MG63 (cell line): ENCODE data around the gene CLASP1. TPM values are rescaled to one million over a fixed set of nuclear protein-coding genes. Genes with fewer than 3 reads are reported as not detected.
"Not testable (repeated sequence)": the region's sequence is repeated elsewhere in the genome, so short reads cannot be mapped to it uniquely, and the experiment has no call there.

ENCODE experiments used
- DNase-seq: peaks from one replicate; pipeline ENCODE4 v3.0.0-alpha.2; 2020
- H3K27me3 ChIP-seq: fragments of 250-450 bp; sonication (Bioruptor Pico); 2 replicates; pipeline ENCODE4 v1.5.1; 2020; ENCODE audit warnings: mild to moderate bottlenecking, moderate library complexity
- H3K36me3 ChIP-seq: fragments of 250-450 bp; sonication (Bioruptor Pico); 2 replicates; pipeline ENCODE4 v1.5.1; 2020; ENCODE audit warnings: mild to moderate bottlenecking, moderate library complexity
- H3K4me3 ChIP-seq: fragments of 250-450 bp; sonication (Bioruptor Pico); 2 replicates; pipeline ENCODE4 v1.5.1; 2020; ENCODE audit warnings: mild to moderate bottlenecking, moderate library complexity
- H3K9me3 ChIP-seq: fragments of 250-450 bp; sonication (Bioruptor Pico); 2 replicates; pipeline ENCODE4 v1.5.1; 2020; ENCODE audit warnings: mild to moderate bottlenecking, moderate library complexity
- total RNA-seq: library from RNA; depleted of rRNA; stranded (reverse); fragments of >200 nt; shearing (Covaris generic); gene quantifications from 2 replicates; pipeline ENCODE4 v1.2.3, GENCODE V29; 2014; ENCODE audit warnings: low replicate concordance

CLASP1 gene
- total RNA-seq, 1 experiment from 2014 or later: 20.8 TPM

DNA sequence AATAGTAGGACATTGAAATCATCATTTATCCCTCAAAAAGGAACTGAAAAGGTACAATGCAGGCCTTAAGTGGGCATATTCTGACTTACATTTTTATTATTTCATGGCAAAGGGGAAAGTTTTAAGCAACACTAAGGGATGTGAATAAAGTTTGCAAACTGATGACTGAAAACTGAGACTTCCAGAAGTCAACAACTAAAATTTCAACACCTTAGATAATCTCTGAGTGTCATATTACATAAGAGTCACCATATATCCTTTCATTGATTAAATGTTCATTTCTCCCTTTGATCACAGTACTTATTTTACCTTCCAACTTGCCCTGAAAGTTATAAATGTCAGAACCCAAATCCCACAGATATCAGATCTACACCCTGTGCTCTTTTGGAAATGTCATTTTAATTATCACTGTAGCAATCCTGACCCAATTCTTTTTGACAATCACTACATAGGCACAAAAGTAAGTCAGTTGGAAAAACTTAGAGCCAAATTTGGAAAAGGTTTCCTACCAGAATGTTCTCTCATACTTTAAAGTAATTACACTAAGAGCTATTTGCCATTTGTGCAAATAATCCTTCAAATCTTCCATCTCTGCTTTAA lies 163.0 kb downstream of the CLASP1 start:
- Histone ChIP-seq H3K4me3 (no peak overlapping the region), H3K27me3 (no peaks in the 10 kb centered on the region), H3K9me3 (no peaks in the 10 kb centered on the region), H3K36me3 (no peaks in the 10 kb centered on the region; the same call in 1 of the 2 replicates)
- DNase-seq: no peak

DNA sequence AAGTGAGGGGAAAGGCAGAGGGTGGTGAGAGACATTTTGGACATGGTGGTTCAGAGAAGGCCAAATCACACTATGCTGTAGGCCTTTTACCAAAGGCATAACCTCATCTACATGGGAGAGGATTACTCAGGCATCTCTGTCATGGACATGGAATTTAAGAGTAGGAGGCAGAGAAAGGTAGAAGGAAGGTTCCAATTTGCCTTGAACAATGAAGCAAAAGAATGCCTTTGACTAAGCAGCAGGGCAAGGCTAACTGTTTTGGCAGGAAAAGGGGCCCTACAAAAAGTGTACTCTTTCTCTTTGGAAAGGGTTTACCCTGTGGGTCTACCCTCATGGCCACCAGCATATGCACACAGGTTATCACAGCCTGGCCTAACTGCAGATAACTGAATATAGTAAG lies 164.2 kb downstream of the CLASP1 start:
- DNase-seq: peak; percentile 51
- no peaks in the 10 kb centered on the region for H3K9me3 ChIP-seq
- no peak overlapping the region for H3K4me3 ChIP-seq
- H3K36me3 ChIP-seq: no peaks in the 10 kb centered on the region; the same call in 1 of the 2 replicates
- H3K27me3 ChIP-seq: no peaks in the 10 kb centered on the region

DNA sequence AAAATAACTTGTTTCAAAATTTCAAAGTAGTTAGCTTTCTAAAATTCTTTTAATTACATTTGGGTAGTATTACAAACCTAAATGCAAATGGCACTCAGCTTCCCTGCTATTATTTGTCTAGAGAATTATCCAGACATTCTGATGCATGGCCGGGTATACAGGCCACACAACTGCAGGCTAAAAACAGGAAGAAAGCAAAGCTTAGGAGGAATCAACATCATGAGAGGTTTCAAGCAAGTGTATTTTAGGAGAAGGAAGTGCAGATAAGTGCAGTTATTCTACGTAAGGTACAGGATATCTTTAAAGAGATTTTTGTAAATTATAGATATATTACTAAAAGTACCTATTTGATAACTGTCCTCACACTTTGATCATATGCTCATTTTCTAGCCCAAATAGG lies 165.4 kb downstream of the CLASP1 start:
- DNase-seq: no peak
- H3K36me3 ChIP-seq: no peaks in the 10 kb centered on the region; the same call in 1 of the 2 replicates
- no peak overlapping the region for H3K4me3 ChIP-seq
- no peaks in the 10 kb centered on the region for H3K9me3 ChIP-seq
- no peaks in the 10 kb centered on the region for H3K27me3 ChIP-seq

DNA sequence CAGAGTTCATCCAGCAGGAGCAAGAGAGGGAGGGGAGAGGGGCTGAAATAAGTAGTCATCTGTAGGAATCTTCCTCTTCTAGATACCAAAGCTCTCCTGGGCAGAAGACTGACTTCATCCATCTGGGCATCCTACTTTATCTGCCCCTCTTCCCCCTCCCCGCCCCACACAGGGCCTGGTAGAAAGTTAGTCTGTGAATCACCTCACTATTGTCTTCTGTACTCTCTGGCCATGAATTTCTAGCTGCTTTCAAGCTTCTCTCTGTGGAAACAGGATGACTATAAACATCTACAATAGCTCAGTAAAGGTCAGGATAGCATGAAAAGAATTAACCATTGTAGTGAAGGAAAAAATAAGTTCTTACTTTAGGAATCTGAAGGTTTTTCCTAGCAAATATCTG lies 166.2 kb downstream of the CLASP1 start:
- no peak overlapping the region for H3K4me3 ChIP-seq
- DNase-seq: peak; percentile 36
- H3K36me3 ChIP-seq: no peaks in the 10 kb centered on the region; the same call in 1 of the 2 replicates
- H3K27me3 ChIP-seq: no peaks in the 10 kb centered on the region
- H3K9me3 ChIP-seq: no peaks in the 10 kb centered on the region

DNA sequence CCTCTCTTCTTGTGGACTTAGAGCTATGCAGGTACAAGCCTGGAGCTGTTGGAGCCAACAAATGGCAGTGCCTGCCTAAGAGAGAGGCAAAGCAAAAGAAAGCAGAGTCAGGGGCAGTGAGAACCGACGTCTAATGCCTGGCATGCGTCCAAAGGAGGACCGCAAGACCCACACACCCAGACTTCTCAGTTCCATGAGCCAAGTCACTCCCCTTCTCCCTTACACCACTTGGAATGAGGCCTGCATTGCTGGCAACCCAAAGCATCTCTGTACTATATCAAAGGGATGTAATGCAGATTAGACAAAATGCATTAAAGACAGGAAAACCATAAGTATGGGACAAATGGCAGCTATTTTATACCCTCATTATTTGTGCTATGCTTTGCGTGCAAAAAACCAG lies 168.4 kb downstream of the CLASP1 start:
- Histone ChIP-seq H3K4me3 (no peak overlapping the region), H3K36me3 (no peaks in the 10 kb centered on the region; the same call in 1 of the 2 replicates), H3K27me3 (no peaks in the 10 kb centered on the region), H3K9me3 (no peaks in the 10 kb centered on the region)
- peak; percentile 85 for DNase-seq

DNA sequence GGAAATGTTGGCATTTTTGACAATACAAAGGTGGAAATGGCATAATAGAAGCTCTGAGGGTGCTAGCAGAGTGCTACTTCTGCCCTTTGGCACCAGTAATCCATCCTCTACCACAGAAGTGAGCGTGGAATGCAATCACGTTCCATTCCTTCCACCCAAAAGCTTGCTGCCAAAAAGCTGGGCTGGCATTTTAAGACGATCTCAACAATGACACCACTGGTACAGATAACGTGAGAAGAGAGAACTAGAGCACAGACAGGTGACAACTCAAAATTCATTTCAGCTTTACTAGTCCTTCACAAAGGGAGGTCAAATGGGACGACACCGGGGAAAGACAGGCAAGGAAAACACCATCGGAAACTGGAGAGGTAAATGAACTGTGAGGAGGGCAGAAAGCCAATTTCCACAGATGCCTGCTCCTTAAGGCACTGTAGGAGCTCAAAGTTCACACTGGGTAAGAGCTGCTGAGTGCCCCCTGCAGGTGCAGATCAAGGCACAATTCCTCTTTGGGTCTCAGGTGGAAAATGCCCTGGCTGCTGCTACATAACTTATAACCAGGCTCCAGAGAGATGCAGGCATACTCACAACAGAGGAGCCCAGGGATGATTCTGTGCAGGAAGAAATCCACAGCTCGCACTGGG lies 169.3 kb downstream of the CLASP1 start:
- Histone ChIP-seq H3K36me3 (no peaks in the 10 kb centered on the region; the same call in 1 of the 2 replicates), H3K27me3 (no peaks in the 10 kb centered on the region), H3K4me3 (no peak overlapping the region), H3K9me3 (no peaks in the 10 kb centered on the region)
- DNase-seq: peak; percentile 70

DNA sequence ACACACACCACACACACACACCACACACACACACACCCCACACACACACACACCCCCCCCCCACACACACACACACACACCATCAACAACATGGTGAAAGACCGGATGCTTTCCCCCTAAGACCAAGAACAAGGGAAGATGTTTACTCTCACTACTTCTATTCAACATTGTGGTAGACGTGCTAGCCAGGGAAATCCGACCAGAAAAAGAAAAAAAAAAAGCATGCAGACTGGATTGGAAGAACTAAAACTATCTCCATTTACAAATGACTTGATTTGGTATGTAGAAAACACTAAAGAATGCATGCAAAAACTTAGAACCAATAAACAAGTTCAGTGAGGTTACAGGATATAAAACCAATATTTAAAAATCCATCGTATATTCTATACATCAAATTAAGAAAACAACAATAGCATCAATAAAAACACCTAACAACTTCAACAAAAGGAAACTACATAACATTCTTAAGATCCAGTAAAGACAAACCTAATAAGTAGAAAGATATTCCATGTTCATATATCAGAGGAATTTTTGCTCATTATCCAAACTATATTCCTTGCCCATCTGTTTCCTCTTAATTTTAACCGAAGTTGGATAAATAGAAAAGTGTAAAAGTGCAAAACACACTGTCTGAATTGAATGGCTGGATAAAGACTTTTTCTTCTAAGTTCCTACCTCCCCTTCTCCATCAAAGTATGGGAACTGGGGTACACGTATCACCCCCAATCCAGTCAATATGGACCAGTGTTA lies 170.1 kb downstream of the CLASP1 start:
- no peak for DNase-seq

DNA sequence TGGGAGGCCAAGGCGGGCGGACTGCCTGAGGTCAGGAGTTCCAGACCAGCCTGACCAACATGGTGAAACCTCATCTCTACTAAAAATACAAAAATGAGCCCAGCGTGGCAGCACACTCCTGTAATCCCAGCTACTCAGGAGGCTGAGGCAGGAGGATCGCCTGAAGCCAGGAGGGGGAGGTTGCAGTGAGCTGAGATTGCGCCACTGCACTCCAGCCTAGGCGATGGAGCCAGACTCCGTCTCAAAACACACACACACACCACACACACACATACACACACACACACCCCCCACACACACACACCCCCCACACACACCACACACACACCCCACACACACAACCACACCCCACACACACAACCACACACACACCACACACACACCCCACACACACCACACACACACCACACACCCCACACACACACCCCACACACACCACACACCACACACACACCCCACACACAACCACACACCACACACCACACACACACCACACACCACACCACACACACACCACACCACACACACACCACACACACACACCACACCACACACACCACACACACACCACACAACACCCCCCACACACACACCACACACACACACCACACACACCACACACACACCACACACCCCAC lies 170.8 kb downstream of the CLASP1 start:
- H3K27me3 ChIP-seq, DNase-seq, H3K4me3 ChIP-seq, H3K9me3 ChIP-seq, H3K36me3 ChIP-seq: not testable (repeated sequence)

More for the DNA sequence above, 170.1 kb downstream of the CLASP1 start:
- H3K9me3 ChIP-seq: no peaks in the 10 kb centered on the region
- no peaks in the 10 kb centered on the region for H3K27me3 ChIP-seq
- H3K4me3 ChIP-seq: no peak overlapping the region
- H3K36me3 ChIP-seq: no peaks in the 10 kb centered on the region; the same call in 1 of the 2 replicates

DNA sequence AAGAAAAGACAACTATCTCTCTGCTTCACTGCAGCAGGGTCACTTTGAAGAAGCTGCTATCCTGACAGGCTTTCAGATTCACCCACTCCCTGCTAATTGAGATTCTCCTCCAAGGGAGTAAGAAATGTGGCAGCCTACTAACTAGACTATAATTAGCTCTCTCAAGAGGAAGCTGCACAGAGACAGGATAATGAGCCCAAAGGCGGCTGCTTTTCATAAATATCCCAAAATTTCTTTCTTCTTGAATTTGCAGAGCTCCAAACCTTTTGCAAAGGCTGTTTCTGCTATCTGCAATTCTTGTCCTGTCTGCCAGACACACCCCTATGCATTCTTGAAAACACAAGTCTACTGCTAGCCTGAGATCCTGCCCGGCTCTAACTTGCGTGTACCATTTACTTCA lies 172.6 kb downstream of the CLASP1 start:
- Histone ChIP-seq H3K27me3 (no peaks in the 10 kb centered on the region), H3K9me3 (no peaks in the 10 kb centered on the region), H3K36me3 (peaks cover 4% of the 10 kb centered on the region; the same call in 1 of the 2 replicates), H3K4me3 (no peak overlapping the region)
- DNase-seq: no peak

DNA sequence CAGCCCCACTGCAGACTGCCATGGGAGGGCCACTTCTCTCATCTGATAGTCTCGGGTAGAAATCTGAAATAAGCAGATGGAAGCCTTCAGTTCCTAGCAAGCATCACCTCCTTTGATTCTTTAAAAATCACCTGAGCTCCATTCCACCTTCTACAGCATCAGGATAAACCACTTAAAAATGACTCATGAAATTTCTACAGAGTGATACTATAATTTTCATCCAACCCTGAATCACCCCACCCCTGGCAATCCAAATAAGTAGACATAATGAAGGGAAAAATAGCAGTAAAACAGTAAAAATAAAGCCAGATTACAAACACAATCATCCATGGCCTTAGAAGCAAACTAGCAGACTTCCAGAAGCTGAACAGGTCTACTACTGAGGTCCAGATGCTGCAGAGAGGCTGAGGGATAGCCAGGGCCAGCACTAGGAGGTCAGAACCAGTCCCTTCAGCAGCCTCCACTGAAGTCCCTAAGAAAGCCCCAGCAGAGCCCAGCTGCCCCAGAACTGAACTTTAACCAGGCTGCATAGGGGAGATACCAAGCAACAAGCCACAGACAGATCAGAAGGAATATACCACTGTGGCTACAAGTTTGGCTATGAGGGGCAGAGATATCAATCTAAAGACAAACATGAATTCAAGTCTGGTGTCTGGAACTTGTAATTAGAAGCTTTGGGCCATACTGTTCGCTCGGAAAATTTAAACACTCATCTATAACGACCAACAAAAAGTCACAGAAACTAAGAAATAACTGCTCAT lies 173.3 kb downstream of the CLASP1 start:
- DNase-seq: no peak
- H3K36me3 ChIP-seq: peaks cover 7% of the 10 kb centered on the region; the same call in 1 of the 2 replicates
- no peak overlapping the region for H3K4me3 ChIP-seq
- no peaks in the 10 kb centered on the region for H3K27me3 ChIP-seq
- no peaks in the 10 kb centered on the region for H3K9me3 ChIP-seq

DNA sequence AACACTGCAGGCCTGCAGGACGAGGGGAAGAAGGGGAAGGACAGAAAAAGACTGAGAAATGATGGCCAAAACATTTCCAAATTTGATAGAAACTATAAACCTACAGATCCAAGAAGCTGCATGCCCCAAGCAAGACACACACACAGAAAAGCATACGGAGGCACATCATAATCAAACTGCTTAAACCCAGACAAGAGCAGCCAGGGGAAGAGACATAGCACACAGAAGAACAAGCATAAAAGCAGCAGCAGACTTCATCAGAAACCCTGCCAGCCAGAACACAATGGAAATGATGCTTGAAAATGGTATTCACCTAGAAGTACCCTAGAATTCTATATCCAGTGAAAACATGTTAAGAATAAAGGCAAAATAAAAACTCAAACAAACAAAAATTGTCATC lies 175.8 kb downstream of the CLASP1 start:
- no peak for DNase-seq
- H3K4me3 ChIP-seq: no peak overlapping the region
- no peaks in the 10 kb centered on the region for H3K27me3 ChIP-seq
- H3K9me3 ChIP-seq: no peaks in the 10 kb centered on the region
- H3K36me3 ChIP-seq: peaks cover 26% of the 10 kb centered on the region

DNA sequence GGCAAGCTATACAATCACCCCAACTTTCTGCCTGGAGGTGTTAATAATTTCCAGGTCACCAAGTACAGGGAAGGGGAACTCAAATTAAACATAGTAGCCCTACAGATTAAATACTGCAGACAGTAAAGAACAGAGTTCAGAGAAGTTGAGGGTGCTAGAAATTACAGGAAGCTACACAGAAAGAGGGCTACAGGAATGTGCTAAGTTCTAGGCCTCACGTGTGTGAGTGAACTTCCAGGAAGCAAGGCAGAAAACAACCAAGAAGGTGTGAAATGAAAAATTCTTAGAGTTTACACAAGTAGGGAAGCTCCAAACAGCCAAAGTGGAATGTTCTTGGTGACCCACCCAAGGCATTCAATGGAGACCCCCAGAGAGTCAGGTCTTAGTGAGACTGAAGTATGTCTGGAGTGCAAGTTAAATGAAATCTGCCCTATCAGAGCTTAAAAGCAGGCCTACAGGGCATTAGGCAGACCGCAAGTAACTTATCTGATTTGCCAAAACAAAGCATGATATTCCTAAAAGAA lies 176.7 kb downstream of the CLASP1 start:
- Histone ChIP-seq H3K4me3 (no peak overlapping the region), H3K27me3 (no peaks in the 10 kb centered on the region), H3K36me3 (peaks cover 36% of the 10 kb centered on the region), H3K9me3 (no peaks in the 10 kb centered on the region)
- no peak for DNase-seq

DNA sequence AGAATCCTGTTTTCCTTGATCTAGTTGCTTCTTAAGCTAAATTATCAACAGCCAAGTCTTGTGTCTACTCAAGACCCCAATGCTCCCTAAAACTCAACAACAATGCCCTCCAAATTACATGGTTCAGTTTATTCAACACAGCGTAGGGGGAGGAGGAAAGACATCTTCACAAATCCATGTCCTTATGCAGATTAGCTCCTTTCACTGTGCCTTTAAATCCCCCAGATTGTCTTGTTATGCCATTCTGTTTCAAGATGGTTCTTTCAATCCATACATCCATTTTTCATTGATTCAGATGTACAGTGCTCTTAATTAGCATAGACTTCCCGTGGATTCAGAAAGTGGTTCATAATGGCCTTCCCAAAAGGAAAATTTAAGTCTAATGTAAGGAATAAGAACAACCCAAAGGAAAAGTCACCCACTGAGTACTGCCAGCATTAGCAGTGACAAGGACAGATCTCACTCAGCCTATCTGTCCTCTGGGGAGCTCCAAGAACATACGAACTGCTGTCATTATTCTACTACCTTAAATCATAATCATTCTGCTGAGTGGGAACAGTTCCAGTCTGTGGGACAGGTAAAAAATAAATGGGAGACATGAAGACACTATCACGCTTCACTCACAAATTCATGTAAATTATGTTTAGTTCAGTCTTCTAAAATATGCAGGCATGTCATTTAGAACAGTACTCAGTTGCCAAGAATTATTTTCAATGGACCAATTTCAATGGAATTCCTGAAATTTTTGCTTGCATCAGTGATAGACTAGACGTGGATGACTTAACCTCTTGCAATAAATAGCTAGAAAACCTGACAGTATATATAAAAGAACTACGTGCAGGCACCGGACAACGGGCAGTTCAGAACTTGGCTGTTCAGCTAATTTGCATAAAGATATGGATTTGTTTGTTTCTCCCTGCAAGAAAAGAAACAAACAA lies 177.5 kb downstream of the CLASP1 start:
- no peak for DNase-seq
- Histone ChIP-seq H3K9me3 (no peaks in the 10 kb centered on the region), H3K36me3 (peaks cover 44% of the 10 kb centered on the region), H3K27me3 (no peaks in the 10 kb centered on the region), H3K4me3 (no peak overlapping the region)

DNA sequence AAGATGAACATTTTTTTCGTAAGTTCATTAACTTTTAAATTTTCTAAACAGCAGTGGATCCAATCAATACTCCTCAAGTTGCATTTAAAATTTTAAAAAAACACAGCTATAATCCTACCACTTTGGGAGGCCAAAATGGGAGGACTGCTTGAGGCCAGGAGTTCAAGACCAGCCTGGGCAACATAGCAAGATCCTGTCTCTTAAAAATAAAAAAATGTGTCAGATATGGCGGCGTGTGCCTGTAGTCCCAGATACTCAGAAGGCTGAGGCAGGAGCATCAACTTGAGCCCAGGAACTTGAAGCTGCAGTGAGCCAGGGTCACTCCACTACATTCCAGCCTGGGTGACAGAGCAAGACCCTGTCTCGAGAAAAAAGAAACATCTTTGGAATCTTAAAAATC lies 178.3 kb downstream of the CLASP1 start:
- Histone ChIP-seq H3K27me3 (no peaks in the 10 kb centered on the region), H3K36me3 (peaks cover 52% of the 10 kb centered on the region), H3K9me3 (no peaks in the 10 kb centered on the region), H3K4me3 (no peak overlapping the region)
- DNase-seq: no peak

DNA sequence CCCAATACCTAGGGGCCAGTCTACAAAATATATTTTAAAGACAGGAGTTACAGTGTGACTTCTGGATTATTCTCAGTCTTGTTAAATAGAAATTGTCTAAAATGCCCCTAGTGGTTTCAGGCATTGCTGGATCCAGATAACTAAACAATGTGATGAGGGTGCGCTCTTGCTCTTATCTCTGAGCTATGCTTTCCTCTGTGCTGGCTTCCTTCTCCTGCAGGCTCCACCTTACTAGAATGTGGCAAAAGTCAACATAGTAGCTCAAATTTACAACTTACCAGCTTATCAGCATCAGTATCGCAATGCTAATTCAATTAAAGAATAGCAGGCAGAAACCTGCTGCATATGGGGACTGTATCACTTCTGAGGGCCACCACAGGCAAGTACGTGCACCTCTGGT lies 179.9 kb downstream of the CLASP1 start:
- H3K27me3 ChIP-seq: no peaks in the 10 kb centered on the region
- peaks cover 56% of the 10 kb centered on the region for H3K36me3 ChIP-seq
- no peak for DNase-seq
- H3K9me3 ChIP-seq: no peaks in the 10 kb centered on the region
- no peak overlapping the region for H3K4me3 ChIP-seq
